GM23338 (cell line): ENCODE measurements around the gene NOL9. TPM values are rescaled to one million over a fixed set of nuclear protein-coding genes. Genes with fewer than 3 reads are reported as not detected.

ENCODE experiments used
- CREB1 ChIP-seq: fragments of 250-450 bp; sonication (Bioruptor Pico); IDR thresholded peaks from 2 replicates; pipeline ENCODE4 v1.5.0; 2020; ENCODE audit warnings: low read depth, mild to moderate bottlenecking, moderate library complexity
- CTCF ChIP-seq, 2 experiments: fragments of 200-600 bp in 1 of 2; sonication (generic) in 1 of 2; conservative IDR thresholded peaks; 2 replicates each; pipeline versions ENCODE4 v1.5.1 to v1.6.1; 2016 to 2017; ENCODE audit warnings: antibody characterized with exemption in 2 of 2, low read depth in 2 of 2, mild to moderate bottlenecking in 2 of 2, moderate library complexity in 1 of 2
- polyA plus RNA-seq: library from polyadenylated mRNA; unstranded; fragments of >200 nt; fragmentation: Nextera tagmentation; extraction: Ambion mirVana; gene quantifications from 2 replicates; pipeline ENCODE4 v1.2.1, GENCODE V29; 2016
- total RNA-seq: library from RNA; depleted of rRNA; stranded (reverse); fragments of >200 nt; shearing (Covaris generic); gene quantifications from 2 replicates; pipeline ENCODE4 v1.2.3, GENCODE V29; 2014
- TF ChIP-seq, protein P1 (sequence below): fragments of 250-450 bp; sonication (Bioruptor Pico); IDR thresholded peaks from 2 replicates; pipeline ENCODE4 v1.5.0; 2020; ENCODE audit warnings: mild to moderate bottlenecking, moderate library complexity
- TF ChIP-seq, protein P2 (sequence below): IDR thresholded peaks from one replicate; pipeline ENCODE4 v1.6.1; 2018; ENCODE audit warnings: antibody characterized with exemption; ENCODE audit not compliant: unreplicated experiment

Gene NOL9
- total and polyA plus RNA-seq, 2 experiments from 2014 or later = 13.2 to 48.5 TPM

DNA sequence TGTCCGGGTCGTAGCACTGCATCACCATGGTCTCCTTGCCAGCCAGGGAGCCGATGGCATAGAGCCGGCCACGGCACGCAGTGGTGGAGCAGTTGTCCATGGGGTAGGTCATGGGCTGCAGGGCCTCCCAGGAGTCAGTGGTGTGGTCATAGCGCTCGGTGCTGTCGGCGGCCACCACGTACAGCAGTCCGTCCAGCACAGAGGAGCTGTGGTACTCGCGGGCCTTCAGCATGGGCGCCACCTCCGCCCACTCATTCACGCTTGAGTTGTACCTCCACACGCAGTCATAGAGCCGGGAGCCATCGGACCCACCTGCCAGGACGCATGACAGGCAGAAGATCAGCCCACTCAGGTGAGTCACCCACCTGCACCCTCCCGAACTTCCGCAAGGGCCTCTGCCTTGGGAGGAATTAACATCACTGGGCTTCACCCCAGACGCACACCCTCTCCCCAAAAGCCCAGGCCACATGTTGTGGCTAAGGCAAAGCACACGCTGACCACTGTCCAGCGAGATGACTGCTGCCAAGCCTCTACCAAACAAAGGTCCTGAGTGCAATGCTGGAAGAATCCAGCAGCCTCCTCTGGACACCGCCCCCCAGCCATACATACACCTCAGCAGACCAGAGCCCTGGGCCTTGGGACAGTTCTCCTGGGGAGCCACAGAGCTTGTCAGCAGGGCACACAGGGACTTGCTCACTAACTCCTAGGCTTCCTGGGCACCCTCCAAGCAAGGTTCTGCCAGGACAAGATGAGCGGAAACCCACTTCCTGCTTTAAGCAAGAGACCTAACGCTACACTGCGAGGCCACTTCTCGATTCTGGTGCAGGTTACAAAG, 45.0 kb upstream of the NOL9 start (continued):
- TF ChIP-seq, protein P1, sequence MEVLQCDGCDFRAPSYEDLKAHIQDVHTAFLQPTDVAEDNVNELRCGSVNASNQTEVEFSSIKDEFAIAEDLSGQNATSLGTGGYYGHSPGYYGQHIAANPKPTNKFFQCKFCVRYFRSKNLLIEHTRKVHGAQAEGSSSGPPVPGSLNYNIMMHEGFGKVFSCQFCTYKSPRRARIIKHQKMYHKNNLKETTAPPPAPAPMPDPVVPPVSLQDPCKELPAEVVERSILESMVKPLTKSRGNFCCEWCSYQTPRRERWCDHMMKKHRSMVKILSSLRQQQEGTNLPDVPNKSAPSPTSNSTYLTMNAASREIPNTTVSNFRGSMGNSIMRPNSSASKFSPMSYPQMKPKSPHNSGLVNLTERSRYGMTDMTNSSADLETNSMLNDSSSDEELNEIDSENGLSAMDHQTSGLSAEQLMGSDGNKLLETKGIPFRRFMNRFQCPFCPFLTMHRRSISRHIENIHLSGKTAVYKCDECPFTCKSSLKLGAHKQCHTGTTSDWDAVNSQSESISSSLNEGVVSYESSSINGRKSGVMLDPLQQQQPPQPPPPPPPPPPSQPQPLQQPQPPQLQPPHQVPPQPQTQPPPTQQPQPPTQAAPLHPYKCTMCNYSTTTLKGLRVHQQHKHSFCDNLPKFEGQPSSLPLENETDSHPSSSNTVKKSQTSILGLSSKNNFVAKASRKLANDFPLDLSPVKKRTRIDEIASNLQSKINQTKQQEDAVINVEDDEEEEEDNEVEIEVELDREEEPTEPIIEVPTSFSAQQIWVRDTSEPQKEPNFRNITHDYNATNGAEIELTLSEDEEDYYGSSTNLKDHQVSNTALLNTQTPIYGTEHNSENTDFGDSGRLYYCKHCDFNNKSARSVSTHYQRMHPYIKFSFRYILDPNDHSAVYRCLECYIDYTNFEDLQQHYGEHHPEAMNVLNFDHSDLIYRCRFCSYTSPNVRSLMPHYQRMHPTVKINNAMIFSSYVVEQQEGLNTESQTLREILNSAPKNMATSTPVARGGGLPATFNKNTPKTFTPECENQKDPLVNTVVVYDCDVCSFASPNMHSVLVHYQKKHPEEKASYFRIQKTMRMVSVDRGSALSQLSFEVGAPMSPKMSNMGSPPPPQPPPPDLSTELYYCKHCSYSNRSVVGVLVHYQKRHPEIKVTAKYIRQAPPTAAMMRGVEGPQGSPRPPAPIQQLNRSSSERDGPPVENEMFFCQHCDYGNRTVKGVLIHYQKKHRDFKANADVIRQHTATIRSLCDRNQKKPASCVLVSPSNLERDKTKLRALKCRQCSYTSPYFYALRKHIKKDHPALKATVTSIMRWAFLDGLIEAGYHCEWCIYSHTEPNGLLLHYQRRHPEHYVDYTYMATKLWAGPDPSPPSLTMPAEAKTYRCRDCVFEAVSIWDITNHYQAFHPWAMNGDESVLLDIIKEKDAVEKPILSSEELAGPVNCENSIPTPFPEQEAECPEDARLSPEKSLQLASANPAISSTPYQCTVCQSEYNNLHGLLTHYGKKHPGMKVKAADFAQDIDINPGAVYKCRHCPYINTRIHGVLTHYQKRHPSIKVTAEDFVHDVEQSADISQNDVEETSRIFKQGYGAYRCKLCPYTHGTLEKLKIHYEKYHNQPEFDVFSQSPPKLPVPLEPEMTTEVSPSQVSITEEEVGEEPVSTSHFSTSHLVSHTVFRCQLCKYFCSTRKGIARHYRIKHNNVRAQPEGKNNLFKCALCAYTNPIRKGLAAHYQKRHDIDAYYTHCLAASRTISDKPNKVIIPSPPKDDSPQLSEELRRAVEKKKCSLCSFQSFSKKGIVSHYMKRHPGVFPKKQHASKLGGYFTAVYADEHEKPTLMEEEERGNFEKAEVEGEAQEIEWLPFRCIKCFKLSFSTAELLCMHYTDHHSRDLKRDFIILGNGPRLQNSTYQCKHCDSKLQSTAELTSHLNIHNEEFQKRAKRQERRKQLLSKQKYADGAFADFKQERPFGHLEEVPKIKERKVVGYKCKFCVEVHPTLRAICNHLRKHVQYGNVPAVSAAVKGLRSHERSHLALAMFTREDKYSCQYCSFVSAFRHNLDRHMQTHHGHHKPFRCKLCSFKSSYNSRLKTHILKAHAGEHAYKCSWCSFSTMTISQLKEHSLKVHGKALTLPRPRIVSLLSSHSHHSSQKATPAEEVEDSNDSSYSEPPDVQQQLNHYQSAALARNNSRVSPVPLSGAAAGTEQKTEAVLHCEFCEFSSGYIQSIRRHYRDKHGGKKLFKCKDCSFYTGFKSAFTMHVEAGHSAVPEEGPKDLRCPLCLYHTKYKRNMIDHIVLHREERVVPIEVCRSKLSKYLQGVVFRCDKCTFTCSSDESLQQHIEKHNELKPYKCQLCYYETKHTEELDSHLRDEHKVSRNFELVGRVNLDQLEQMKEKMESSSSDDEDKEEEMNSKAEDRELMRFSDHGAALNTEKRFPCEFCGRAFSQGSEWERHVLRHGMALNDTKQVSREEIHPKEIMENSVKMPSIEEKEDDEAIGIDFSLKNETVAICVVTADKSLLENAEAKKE (CRISPR knock-in tag) = no peak
- TF ChIP-seq CTCF (conservative IDR thresholded peaks at IDR 0.05; ENCODE audit: low read depth in 2 of 2) = no peak
- no peak for TF ChIP-seq CREB1 (CRISPR knock-in tag)
- TF ChIP-seq, protein P2, sequence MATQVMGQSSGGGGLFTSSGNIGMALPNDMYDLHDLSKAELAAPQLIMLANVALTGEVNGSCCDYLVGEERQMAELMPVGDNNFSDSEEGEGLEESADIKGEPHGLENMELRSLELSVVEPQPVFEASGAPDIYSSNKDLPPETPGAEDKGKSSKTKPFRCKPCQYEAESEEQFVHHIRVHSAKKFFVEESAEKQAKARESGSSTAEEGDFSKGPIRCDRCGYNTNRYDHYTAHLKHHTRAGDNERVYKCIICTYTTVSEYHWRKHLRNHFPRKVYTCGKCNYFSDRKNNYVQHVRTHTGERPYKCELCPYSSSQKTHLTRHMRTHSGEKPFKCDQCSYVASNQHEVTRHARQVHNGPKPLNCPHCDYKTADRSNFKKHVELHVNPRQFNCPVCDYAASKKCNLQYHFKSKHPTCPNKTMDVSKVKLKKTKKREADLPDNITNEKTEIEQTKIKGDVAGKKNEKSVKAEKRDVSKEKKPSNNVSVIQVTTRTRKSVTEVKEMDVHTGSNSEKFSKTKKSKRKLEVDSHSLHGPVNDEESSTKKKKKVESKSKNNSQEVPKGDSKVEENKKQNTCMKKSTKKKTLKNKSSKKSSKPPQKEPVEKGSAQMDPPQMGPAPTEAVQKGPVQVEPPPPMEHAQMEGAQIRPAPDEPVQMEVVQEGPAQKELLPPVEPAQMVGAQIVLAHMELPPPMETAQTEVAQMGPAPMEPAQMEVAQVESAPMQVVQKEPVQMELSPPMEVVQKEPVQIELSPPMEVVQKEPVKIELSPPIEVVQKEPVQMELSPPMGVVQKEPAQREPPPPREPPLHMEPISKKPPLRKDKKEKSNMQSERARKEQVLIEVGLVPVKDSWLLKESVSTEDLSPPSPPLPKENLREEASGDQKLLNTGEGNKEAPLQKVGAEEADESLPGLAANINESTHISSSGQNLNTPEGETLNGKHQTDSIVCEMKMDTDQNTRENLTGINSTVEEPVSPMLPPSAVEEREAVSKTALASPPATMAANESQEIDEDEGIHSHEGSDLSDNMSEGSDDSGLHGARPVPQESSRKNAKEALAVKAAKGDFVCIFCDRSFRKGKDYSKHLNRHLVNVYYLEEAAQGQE = no peak
